ENCODE measurements around the gene ERMARD. TPM values are rescaled to one million over a fixed set of nuclear protein-coding genes. Genes with fewer than 3 reads are reported as not detected.

The ERMARD gene
- total RNA-seq, 1 experiment from 2014 or later = 25.3 TPM

DNA sequence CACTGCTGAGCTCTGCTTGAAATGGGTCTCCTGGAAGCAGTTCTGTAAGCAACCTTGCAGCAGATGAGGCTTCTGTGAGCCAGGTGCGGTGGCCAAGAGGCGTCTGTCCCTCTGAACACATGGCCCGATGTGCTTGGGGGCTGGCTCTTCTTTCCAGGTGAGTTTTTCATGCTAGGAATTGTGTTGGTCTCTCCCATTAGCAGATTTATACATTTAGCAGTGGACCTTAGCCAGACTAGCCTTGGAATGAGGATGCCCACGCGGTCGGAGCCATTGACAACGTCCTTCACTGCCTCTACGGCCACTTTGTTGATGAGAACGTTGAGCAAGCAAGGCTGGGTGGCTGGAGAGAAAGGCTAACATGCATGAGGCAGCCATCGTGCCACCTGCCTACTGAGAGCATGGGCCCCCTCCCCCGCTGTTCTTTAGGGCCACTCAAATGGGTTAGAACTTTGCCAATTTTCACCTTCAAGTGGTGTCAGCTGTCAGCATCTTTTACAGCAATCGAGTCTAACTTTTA lies 33.5 kb downstream of the ERMARD start:
- TF ChIP-seq, protein P1, sequence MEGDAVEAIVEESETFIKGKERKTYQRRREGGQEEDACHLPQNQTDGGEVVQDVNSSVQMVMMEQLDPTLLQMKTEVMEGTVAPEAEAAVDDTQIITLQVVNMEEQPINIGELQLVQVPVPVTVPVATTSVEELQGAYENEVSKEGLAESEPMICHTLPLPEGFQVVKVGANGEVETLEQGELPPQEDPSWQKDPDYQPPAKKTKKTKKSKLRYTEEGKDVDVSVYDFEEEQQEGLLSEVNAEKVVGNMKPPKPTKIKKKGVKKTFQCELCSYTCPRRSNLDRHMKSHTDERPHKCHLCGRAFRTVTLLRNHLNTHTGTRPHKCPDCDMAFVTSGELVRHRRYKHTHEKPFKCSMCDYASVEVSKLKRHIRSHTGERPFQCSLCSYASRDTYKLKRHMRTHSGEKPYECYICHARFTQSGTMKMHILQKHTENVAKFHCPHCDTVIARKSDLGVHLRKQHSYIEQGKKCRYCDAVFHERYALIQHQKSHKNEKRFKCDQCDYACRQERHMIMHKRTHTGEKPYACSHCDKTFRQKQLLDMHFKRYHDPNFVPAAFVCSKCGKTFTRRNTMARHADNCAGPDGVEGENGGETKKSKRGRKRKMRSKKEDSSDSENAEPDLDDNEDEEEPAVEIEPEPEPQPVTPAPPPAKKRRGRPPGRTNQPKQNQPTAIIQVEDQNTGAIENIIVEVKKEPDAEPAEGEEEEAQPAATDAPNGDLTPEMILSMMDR (IDR thresholded peaks at IDR 0.05; ENCODE audit: insufficient read depth in 1 of 2, low read depth in 1 of 2, low read length in 1 of 2, severe bottlenecking in 1 of 2, unreplicated experiment in 1 of 2) = no peak
- Mint-ChIP-seq H3K4me3 (ENCODE audit: unreplicated experiment) (no peak overlapping the region), H3K27me3 (ENCODE audit: insufficient read depth, unreplicated experiment) (no peaks in the 10 kb centered on the region), H3K27ac (ENCODE audit: unreplicated experiment) (no peak overlapping the region), H3K9me3 (ENCODE audit: unreplicated experiment) (no peaks in the 10 kb centered on the region), H3K36me3 (ENCODE audit: insufficient read depth, unreplicated experiment) (peaks cover 6% of the 10 kb centered on the region), H3K4me1 (ENCODE audit: low read depth, unreplicated experiment) (peaks cover 12% of the 10 kb centered on the region)
- Histone ChIP-seq H3K27me3 (replicated peaks; ENCODE audit: control insufficient read depth, insufficient read depth, low read length) (no peaks in the 10 kb centered on the region), H3K9me3 (no peaks in the 10 kb centered on the region), H3K36me3 (ENCODE audit: control insufficient read depth, insufficient read depth, low read length) (peaks cover 1% of the 10 kb centered on the region; the same call in 1 of the 2 replicates), H3K4me1 (peaks cover 10% of the 10 kb centered on the region), H3K4me3 (ENCODE audit: low read depth, low read length) (no peak overlapping the region)
- DNase-seq = no peak
- ChIA-PET POLR2A (no interaction called here), CTCF (no interaction called here)
- intact Hi-C loops (cut with micrococcal nuclease; ENCODE audit: unreplicated experiment) = no loop called here
- BruUV-seq (replicated peaks) = no TSS peak

DNA sequence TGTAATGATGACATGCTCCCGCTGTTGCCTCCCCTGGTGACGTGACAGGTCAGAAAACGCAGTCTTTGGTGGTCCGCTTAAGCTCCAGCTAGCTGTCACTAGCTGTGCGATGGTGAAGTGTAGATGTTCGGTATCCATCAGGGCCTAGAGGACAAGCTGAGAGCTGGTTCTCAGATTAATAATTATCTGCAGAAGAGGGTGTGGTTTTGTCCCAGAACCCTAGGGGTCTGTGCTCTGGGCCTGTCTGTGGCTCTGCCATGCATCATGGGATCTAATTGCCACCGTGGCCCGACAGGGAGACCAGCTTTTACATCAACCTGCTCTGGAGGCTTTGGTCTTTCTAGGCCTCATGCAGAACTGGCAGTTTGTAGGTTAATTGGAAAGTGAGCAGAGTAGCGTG lies 34.1 kb downstream of the ERMARD start:
- no peak overlapping the region for H3K27ac Mint-ChIP-seq (ENCODE audit: unreplicated experiment)
- no peaks in the 10 kb centered on the region for H3K27me3 Mint-ChIP-seq (ENCODE audit: insufficient read depth, unreplicated experiment)
- Histone ChIP-seq H3K4me3 (ENCODE audit: low read depth, low read length) (no peak overlapping the region), H3K27me3 (replicated peaks; ENCODE audit: control insufficient read depth, insufficient read depth, low read length) (no peaks in the 10 kb centered on the region), H3K36me3 (ENCODE audit: control insufficient read depth, insufficient read depth, low read length) (no peaks in the 10 kb centered on the region), H3K9me3 (no peaks in the 10 kb centered on the region), H3K4me1 (peaks cover 10% of the 10 kb centered on the region)
- H3K4me1 Mint-ChIP-seq (ENCODE audit: low read depth, unreplicated experiment) = peaks cover 12% of the 10 kb centered on the region
- TF ChIP-seq, protein P1 (IDR thresholded peaks at IDR 0.05; ENCODE audit: insufficient read depth in 1 of 2, low read depth in 1 of 2, low read length in 1 of 2, severe bottlenecking in 1 of 2, unreplicated experiment in 1 of 2) = no peak
- no peak for DNase-seq
- H3K36me3 Mint-ChIP-seq (ENCODE audit: insufficient read depth, unreplicated experiment) = peaks cover 6% of the 10 kb centered on the region
- POLR2A ChIA-PET = interaction anchor here (0.5 kb wide), 1 partner anchor 84 kb away, joined by 3 read pairs; the partner anchor contains the start of genes C6orf120 and WDR27
- no peak overlapping the region for H3K4me3 Mint-ChIP-seq (ENCODE audit: unreplicated experiment)
- CTCF ChIA-PET = no interaction called here
- BruUV-seq (replicated peaks) = no TSS peak
- intact Hi-C loops (cut with micrococcal nuclease; ENCODE audit: unreplicated experiment) = no loop called here
- no peaks in the 10 kb centered on the region for H3K9me3 Mint-ChIP-seq (ENCODE audit: unreplicated experiment)

DNA sequence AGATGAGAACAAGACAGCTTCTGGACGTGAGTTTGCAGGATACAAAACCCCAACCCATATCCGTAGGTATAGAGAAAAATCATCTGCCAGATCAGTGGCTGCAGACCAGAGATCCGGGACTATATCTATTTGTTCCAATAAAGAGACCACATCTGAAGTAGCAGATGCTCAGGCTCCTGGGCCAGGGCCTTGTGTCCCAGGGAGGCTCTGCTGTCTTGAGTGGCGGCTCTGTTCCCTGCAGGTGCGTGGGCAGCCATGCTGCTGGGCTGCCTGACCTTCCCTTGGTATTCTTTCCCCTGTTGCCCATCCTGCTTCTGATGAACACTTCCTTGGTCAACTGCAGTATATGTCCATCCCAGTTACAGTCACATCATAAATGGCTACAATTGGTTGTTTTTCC lies 34.9 kb downstream of the ERMARD start:
- TF ChIP-seq, protein P1 (IDR thresholded peaks at IDR 0.05; ENCODE audit: insufficient read depth in 1 of 2, low read depth in 1 of 2, low read length in 1 of 2, severe bottlenecking in 1 of 2, unreplicated experiment in 1 of 2) = no peak
- H3K4me1 Mint-ChIP-seq (ENCODE audit: low read depth, unreplicated experiment) = peaks cover 15% of the 10 kb centered on the region
- H3K4me1 ChIP-seq = peaks cover 13% of the 10 kb centered on the region
- no peak overlapping the region for H3K27ac Mint-ChIP-seq (ENCODE audit: unreplicated experiment)
- no peak overlapping the region for H3K4me3 Mint-ChIP-seq (ENCODE audit: unreplicated experiment)
- intact Hi-C loops (cut with micrococcal nuclease; ENCODE audit: unreplicated experiment) = no loop called here
- ChIA-PET POLR2A (no interaction called here), CTCF (no interaction called here)
- H3K36me3 ChIP-seq (ENCODE audit: control insufficient read depth, insufficient read depth, low read length) = no peaks in the 10 kb centered on the region
- H3K9me3 ChIP-seq = no peaks in the 10 kb centered on the region
- H3K36me3 Mint-ChIP-seq (ENCODE audit: insufficient read depth, unreplicated experiment) = peaks cover 9% of the 10 kb centered on the region
- no TSS peak for BruUV-seq (replicated peaks)
- no peaks in the 10 kb centered on the region for H3K9me3 Mint-ChIP-seq (ENCODE audit: unreplicated experiment)
- no peak for DNase-seq
- H3K27me3 ChIP-seq (replicated peaks; ENCODE audit: control insufficient read depth, insufficient read depth, low read length) = no peaks in the 10 kb centered on the region
- no peaks in the 10 kb centered on the region for H3K27me3 Mint-ChIP-seq (ENCODE audit: insufficient read depth, unreplicated experiment)
- no peak overlapping the region for H3K4me3 ChIP-seq (ENCODE audit: low read depth, low read length)

All from Caco-2 (cell line).